Measurements from ENCODE around the gene CLK4.

- TF ChIP-seq POLR2AphosphoS5 (IDR thresholded peaks at IDR 0.05) (no peak), POLR2A (IDR thresholded peaks at IDR 0.05) (no peak)
These were observed 21.1 kb downstream of the CLK4 start for GRCh38 chr5:178605788-178606187.
